SK-N-SH (cell line): Measurements from ENCODE around the gene CALU.

Source experiments
- EZH2phosphoT487 ChIP-seq: fragments of 200-600 bp; sonication (generic); IDR thresholded peaks from 2 replicates; pipeline ENCODE4 v1.6.1; 2017; ENCODE audit warnings: low read depth, mixed run types, mild to moderate bottlenecking, antibody characterized with exemption, moderate library complexity, borderline replicate concordance
- FOXM1 ChIP-seq: IDR thresholded peaks from 2 replicates; pipeline ENCODE4 v1.4.0; 2012; ENCODE audit warnings: low read depth, mild to moderate bottlenecking
- GABPA ChIP-seq: IDR thresholded peaks from 2 replicates; pipeline ENCODE4 v1.4.0; 2012; ENCODE audit warnings: low read depth, mild to moderate bottlenecking
- JUND ChIP-seq: IDR thresholded peaks from 2 replicates; pipeline ENCODE4 v1.4.0; 2012
- YY1 ChIP-seq: IDR thresholded peaks from 2 replicates; pipeline ENCODE4 v1.4.0; 2012; ENCODE audit warnings: low read depth, mild to moderate bottlenecking
- TF ChIP-seq, protein P1 (sequence below): fragments of 200-600 bp; sonication (generic); IDR thresholded peaks from 2 replicates; pipeline ENCODE4 v1.6.1; 2017; ENCODE audit warnings: antibody characterized with exemption, mild to moderate bottlenecking, moderate library complexity
- TF ChIP-seq, protein P2 (sequence below): fragments of 150-350 bp; IDR thresholded peaks from 2 replicates; pipeline ENCODE4 v1.6.1; 2017; ENCODE audit warnings: antibody characterized with exemption, low read length, low read depth, borderline replicate concordance
- TF ChIP-seq, protein P3 (sequence below): fragments of 150-350 bp; IDR thresholded peaks from 2 replicates; pipeline ENCODE4 v1.6.1; 2016; ENCODE audit warnings: mild to moderate bottlenecking, low read depth, low read length
- TF ChIP-seq, protein P4 (sequence below): IDR thresholded peaks from 2 replicates; pipeline ENCODE4 v1.4.0; 2012; ENCODE audit warnings: low read depth, borderline replicate concordance

DNA sequence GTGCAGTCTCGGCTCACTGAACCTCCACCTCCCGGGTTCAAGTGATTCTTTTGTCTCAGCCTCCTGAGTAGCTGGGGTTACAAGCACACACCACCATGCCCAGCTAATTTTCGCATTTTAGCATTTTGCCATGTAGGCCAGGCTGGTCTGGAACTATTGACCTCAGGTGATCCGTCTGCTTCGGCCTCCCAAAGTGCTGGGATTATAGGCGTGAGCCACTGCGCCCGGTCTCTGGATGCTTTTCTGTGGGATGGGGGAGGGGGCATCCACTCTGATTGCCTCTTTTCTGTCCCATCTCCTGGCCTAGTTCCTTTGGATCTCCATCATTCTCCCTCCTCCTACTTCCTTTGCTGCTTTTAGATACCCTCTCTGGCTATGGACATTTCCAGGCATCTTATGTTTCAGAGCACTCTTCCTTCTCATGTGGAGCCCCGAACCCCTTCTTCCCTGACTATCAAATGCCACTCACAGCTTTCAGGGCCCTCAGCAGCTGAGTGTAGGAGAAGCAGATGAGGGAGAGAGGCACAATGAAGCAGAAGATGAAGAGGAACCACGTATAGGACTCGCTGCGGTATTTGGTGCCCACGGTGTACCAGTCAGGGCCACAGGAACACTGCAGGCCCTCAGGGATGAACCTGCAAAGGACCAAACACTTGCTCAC lies 35.0 kb downstream of the CALU start:
- TF ChIP-seq YY1 (no peak), FOXM1 (no peak), EZH2phosphoT487 (no peak), GABPA (no peak), JUND (no peak)
- TF ChIP-seq, protein P1, sequence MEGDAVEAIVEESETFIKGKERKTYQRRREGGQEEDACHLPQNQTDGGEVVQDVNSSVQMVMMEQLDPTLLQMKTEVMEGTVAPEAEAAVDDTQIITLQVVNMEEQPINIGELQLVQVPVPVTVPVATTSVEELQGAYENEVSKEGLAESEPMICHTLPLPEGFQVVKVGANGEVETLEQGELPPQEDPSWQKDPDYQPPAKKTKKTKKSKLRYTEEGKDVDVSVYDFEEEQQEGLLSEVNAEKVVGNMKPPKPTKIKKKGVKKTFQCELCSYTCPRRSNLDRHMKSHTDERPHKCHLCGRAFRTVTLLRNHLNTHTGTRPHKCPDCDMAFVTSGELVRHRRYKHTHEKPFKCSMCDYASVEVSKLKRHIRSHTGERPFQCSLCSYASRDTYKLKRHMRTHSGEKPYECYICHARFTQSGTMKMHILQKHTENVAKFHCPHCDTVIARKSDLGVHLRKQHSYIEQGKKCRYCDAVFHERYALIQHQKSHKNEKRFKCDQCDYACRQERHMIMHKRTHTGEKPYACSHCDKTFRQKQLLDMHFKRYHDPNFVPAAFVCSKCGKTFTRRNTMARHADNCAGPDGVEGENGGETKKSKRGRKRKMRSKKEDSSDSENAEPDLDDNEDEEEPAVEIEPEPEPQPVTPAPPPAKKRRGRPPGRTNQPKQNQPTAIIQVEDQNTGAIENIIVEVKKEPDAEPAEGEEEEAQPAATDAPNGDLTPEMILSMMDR: no peak
- TF ChIP-seq, protein P2, sequence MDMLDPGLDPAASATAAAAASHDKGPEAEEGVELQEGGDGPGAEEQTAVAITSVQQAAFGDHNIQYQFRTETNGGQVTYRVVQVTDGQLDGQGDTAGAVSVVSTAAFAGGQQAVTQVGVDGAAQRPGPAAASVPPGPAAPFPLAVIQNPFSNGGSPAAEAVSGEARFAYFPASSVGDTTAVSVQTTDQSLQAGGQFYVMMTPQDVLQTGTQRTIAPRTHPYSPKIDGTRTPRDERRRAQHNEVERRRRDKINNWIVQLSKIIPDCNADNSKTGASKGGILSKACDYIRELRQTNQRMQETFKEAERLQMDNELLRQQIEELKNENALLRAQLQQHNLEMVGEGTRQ: no peak
- TF ChIP-seq, protein P3, sequence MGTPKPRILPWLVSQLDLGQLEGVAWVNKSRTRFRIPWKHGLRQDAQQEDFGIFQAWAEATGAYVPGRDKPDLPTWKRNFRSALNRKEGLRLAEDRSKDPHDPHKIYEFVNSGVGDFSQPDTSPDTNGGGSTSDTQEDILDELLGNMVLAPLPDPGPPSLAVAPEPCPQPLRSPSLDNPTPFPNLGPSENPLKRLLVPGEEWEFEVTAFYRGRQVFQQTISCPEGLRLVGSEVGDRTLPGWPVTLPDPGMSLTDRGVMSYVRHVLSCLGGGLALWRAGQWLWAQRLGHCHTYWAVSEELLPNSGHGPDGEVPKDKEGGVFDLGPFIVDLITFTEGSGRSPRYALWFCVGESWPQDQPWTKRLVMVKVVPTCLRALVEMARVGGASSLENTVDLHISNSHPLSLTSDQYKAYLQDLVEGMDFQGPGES: no peak
- TF ChIP-seq, protein P4, sequence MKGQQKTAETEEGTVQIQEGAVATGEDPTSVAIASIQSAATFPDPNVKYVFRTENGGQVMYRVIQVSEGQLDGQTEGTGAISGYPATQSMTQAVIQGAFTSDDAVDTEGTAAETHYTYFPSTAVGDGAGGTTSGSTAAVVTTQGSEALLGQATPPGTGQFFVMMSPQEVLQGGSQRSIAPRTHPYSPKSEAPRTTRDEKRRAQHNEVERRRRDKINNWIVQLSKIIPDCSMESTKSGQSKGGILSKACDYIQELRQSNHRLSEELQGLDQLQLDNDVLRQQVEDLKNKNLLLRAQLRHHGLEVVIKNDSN: no peak
